GM19372 (cell line): Measurements from ENCODE around the gene SCAPER.
"Not testable (repeated sequence)": the region's sequence is repeated elsewhere in the genome, so short reads cannot be mapped to it uniquely, and the experiment has no call there.

Source experiments
- ATAC-seq: cut with Tn5 transposase; IDR thresholded peaks from one replicate; pipeline ENCODE4 v1.9.1; 2021; ENCODE audit warnings: mild to moderate bottlenecking, low read depth, moderate library complexity; ENCODE audit not compliant: unreplicated experiment

SCAPER gene

GRCh38 chr15:76333309-76333708 lies 571.8 kb downstream of the SCAPER start:
- ATAC-seq, result no peak

DNA sequence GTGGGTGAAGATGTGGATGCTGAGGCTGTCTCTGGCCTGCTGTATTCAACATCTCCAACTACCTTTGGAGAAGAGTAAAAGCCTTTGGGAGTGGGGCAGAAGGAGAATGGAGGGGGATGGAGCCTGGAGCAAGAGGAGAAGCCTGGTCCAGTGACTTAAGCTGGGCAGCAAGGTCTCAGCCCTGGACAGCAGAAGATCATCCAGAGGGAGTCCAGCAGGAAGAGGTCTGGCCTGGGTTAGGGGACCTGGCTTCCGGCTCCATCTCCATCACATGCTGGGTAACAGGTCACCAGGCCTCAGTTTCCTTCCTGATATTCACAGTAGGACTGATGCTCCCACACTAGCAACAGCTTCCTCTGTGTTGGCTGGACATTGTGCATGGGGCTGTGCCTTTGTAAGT lies 572.3 kb downstream of the SCAPER start:
- ATAC-seq, result no peak

DNA sequence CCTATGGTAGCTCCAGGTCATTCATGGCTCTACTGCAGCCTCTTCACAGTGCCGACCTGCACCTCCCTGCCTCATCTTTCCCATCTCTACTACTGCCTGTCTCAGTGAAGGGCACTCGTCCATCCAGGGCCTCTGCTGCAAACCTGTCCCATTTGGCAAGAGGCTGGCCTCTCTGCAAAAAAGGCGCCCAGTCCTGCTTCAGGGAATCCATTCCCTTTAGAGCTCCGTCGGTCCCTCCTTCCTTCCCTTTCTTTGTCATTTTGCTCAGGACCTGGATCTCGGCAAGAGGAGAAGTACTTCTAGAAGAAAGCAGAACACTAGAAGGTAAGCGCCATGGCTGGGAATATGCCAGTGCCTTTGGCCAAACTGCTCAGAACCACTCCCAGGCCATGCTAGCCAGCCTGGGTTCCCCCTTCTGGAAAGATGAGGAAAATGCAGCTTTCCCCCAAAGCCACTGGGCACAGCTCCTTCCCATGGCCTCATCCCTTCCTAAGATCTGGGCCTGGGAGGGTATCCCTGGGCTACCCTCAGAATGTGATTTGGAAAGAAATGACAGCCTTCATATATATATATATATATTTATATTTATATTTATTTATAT lies 575.0 kb downstream of the SCAPER start:
- ATAC-seq, result no peak

DNA sequence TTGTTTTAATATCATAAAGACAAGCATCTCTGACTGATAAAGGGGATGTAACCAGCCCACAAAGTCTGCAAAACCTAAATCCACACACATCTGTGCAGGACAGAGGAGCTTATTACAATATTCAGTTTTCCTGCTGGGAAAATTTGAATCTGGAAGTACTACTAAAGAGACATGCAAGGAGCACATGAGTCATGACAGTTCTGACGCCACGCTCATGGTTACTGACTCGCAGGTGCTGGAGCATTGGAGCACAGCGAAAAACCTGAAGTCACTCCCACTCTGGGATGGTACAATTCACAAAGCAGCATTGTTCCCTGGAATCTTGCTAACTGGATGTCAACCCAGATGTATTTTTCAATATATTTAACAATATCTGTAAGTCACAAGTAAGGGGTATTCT lies 576.2 kb downstream of the SCAPER start:
- no peak for ATAC-seq

DNA sequence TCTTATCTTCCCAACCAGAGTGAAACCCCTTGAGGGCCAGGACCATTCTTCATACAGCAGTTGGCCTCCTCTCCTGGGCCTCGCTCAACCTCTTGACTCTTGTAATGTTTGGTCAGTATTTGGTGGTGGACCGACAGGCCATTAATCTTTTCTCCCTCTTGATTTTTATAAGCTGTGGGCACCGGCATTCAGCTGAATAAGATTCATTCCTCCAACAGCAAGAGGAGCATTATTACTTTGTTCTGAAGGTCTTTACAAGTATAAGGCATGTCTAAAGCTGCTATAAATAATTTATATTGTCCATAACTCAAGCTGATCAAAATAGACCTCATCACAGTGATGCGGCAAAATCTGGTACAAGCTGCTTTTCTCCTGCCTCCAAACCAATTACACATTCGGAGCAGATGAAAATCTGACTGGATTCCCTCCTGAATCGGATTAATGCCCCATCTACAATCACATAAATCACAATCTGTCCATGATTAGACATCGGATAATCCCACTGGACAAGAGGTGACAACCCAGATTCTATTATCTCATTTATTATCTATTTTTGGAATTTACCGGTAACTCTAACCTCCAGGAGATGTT lies 576.9 kb downstream of the SCAPER start:
- no peak for ATAC-seq

DNA sequence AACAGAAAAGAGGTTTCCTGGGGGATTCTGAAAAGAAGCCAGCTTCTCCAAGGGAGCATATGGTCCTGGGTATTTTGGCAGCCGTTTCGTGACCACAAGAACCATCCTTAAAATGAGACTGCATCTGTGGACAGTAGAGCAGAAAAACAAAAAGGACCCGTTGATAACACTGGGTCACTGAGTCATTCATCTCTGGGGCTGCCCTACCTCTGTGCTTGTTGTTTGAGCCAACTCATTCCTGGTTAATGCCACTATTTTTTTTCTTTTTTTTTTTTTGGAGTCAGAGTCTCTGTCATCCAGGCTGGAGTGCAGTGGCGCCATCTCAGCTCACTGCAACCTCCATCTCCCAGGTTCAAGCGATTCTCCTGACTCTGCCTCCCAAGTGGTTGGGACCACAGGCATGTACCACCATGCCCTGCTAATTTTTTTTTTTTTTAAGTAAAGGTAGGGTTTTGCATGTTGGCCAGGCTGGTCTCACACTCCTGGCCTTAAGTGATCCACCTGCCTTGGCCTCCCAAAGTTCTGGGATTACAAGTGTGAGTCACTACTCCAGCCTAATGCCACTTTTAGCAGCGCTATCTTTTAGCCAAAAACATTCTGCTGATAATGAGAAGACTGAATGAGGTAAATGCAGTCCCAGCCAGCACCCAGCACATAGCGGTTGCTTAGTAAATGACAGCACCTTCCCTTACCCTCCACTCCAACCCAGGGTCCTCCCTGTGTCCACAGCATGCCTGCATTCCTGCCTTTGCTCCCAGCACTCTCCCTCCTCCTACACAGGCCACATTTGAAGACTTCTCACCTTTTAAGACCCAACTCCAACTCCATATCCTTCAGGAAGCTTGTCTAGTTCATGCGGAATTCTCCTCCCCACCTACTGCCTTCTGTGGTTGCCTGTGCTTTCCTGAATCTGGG lies 577.7 kb downstream of the SCAPER start:
- no peak for ATAC-seq

DNA sequence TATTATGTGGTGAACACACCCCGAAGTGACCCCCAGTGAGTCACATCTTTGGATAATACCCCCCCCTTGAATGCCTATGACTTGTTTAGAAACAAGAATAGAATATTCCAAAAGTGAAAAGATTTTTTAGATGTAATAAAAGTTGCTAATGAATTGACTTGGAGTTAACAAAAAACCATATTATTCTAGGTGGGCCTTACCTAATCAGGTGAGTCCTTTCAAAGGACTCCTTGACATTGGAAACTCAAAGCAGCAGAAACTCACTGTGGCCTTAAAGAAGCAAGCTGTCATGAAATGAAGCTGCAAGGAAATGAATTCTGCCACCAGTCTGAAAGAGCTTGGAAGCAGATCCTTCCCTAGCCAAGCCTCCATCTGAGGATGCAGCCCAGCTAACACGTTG lies 579.4 kb downstream of the SCAPER start:
- ATAC-seq, result no peak

DNA sequence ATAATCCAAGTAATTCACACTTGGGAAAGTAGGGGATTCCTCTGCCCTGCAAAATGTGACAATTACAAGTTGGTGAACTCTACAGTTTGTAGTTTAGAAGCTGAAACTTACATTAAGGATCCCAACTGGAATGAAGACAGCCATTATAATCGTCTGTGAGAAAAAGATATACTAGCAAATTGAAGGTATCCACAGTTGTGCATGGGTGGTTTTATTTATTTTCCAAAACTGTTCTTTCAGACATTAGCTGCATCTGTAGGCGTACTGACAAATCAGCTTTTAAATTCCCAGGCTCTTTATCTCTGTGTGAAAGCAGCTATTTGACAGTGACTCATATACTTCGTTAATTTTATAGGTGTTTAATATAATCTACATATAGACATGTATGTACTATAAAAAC lies 581.1 kb downstream of the SCAPER start:
- no peak for ATAC-seq

DNA sequence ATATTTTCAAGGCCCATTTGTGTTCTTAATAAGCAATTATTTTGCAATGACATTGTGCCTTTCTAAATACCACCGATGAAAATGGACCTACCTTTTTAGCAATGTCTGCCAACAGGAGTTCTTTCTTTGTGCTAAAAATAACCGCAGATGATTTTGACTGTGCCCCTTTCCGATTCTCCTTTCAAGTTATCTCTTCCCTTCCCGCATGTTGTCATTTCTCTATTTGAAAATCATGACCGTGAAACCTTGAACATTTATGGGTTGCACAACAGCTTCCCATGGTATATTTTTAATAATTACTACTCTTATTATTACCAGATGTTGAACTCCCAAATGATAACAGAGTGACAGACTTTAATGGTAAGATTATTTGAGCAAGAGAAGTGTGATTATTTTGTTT lies 583.5 kb downstream of the SCAPER start:
- ATAC-seq, result no peak

DNA sequence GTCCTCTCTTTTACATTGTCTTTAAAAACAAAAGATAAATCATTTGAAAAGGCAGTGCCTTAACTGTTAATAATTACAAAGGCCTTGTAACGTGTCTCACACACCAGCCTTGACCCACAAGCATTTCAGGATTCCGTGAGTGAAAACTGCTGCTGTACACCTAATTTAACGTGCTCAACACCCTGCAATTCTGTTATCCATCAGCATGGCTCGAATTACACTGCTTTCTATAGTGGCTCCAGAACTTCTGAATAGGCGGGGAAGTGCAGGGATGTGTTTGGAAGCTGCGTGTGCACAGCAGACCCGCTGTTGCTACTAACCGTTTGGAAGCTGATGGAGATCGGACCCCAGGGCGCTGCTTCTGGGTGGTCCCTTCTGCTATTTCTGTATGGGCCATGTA lies 584.0 kb downstream of the SCAPER start:
- ATAC-seq, result no peak

DNA sequence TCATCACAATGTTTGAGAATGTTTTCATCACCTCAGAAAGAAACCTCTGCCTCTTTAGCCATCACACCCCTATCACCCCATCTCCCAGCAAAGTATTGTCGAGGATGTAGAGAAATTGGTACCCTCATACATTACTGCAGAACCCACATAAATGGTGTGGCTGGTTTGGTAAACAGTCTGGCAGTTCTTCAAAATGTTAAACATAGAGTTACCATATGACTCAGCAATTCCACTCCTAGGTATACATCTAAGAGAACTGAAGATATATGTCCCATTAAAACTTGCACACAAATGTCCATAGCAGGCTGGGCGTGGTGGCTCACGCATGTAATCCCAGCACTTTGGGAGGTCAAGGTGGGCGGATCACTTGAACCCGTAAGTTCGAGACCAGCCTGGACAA lies 585.1 kb downstream of the SCAPER start:
- no peak for ATAC-seq

DNA sequence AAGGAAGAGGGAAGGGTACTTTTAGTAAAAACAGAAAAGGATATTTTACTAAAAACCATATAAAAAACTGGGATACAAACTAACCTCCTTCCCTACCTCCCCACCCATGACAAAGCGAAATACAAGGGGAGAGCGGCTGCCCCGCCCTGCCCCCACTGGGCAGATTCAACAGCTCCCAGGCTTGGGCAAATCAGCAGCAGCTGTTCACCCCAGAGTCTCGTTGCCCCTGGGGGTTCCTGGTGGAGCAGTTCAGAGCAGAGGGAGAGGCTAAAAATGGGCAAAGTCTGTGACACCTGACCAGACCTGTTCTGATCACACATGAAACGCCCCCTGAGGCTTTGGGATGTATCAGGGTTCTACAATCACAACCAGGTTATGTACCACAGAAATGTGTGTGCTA lies 591.4 kb downstream of the SCAPER start:
- no peak for ATAC-seq

- not testable (repeated sequence) for ATAC-seq
Observed at GRCh38 chr15:76313175-76313567, 592.0 kb downstream of the SCAPER start.

GRCh38 chr15:76312540-76313174 lies 592.5 kb downstream of the SCAPER start:
- no peak for ATAC-seq

- ATAC-seq, result peak; percentile 99
Observed at GRCh38 chr15:76311100-76311953, 593.8 kb downstream of the SCAPER start, which contains the start of gene ETFA. TSS of gene ETFA (minus strand) at chr15:76311469. CDS start at chr15:76311388, 81 bp downstream.

- no peak for ATAC-seq
Observed at GRCh38 chr15:76310475-76311099, 594.6 kb downstream of the SCAPER start.

DNA sequence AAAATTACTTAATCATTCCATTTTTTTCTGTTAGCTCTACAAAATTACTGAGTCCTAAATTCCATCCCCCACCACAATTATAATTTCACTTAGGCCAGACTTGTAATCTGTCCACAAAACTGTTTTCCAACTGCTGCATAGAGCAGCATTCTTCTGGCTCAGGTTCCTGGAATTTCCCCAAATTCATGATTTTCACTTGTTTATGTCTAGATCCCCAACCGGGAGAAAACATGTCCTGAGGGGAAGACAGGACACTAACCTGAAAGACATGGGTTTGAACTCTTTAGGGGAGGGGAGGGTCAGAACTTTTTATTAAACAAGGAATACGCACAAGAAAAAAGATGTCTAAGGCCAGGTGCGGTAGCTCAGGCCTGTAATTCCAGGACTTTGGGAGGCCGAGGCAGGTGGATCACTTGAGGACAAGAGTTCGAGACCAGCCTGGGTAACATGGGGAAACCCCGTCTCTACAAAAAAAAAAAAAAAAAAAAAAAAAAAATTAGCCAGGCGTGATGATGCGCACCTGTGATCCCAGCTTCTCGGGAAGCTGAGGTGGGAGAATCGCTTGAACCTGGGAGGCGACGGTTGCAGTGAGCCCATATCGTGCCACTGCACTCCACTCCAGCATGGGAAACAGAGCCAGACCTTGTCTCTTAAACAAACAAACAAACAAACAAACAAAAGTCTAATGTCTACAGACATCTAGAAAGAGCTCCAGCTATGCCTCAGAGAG lies 595.4 kb downstream of the SCAPER start:
- ATAC-seq, result no peak

DNA sequence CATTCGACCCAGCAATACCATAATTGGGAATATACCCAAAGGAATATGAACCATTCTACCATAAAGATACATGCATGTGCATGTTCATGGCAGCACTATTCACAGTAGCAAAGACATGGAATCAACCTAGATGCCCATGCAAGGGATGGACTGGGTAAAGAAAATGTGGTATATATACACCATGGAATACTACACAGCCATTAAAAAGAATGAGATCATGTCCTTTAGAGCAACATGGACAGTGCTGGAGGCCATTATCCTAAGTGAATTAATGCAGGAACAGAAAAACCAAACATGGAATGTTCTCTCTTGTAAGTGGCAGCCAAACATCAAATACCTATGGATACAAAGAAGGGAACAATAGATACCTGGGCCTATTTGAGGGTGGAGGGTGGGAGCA lies 601.2 kb downstream of the SCAPER start:
- no peak for ATAC-seq

- no peak for ATAC-seq
Observed at GRCh38 chr15:76299786-76300185, 605.4 kb downstream of the SCAPER start.
